SJSA1 (cell line): ENCODE results near the gene MLPH. TPM values are rescaled to one million over a fixed set of nuclear protein-coding genes. Genes with fewer than 3 reads are reported as not detected.
A peak's percentile ranks its signal among the peaks of the same experiment; 100 is the strongest.

Source experiments
- DNase-seq, 2 experiments: peaks; one replicate each; pipeline ENCODE4 v3.0.0-alpha.2; 2015 to 2020; ENCODE audit warnings: low spot score in 2 of 2, low read depth in 1 of 2
- H3K27ac ChIP-seq: fragments of 250-450 bp; sonication (Bioruptor Pico); 2 replicates; pipeline ENCODE4 v1.5.1; 2020; ENCODE audit warnings: mild to moderate bottlenecking, moderate library complexity
- H3K27me3 ChIP-seq: fragments of 250-450 bp; sonication (Bioruptor Pico); replicated peaks from 2 replicates; pipeline ENCODE4 v1.5.1; 2020; ENCODE audit warnings: mild to moderate bottlenecking, moderate library complexity
- H3K36me3 ChIP-seq: fragments of 250-450 bp; sonication (Bioruptor Pico); 2 replicates; pipeline ENCODE4 v1.5.1; 2020; ENCODE audit warnings: mild to moderate bottlenecking
- H3K4me1 ChIP-seq: fragments of 250-450 bp; sonication (Bioruptor Pico); replicated peaks from 2 replicates; pipeline ENCODE4 v1.6.1; 2021; ENCODE audit warnings: mild to moderate bottlenecking
- H3K4me3 ChIP-seq: fragments of 250-450 bp; sonication (Bioruptor Pico); 2 replicates; pipeline ENCODE4 v1.5.1; 2020; ENCODE audit warnings: mild to moderate bottlenecking
- H3K9me3 ChIP-seq: fragments of 250-450 bp; sonication (Bioruptor Pico); replicated peaks from 2 replicates; pipeline ENCODE4 v1.5.1; 2020; ENCODE audit warnings: mild to moderate bottlenecking
- total RNA-seq: library from RNA; depleted of rRNA; stranded (reverse); fragments of >200 nt; shearing (Covaris generic); gene quantifications from 2 replicates; pipeline ENCODE4 v1.2.3, GENCODE V29; 2014

The MLPH gene
- total RNA-seq, 1 experiment from 2014 or later: 0.50 TPM

- H3K27ac ChIP-seq: no peak overlapping the region
- no peak for DNase-seq
- peaks cover 16% of the 10 kb centered on the region for H3K27me3 ChIP-seq
- H3K9me3 ChIP-seq: peaks cover 14% of the 10 kb centered on the region
- peaks cover 23% of the 10 kb centered on the region for H3K4me1 ChIP-seq
- H3K36me3 ChIP-seq: no peaks in the 10 kb centered on the region
- H3K4me3 ChIP-seq: no peak overlapping the region
Measured at GRCh38 chr2:237490009-237490711, 3.1 kb downstream of the MLPH start.

- Histone ChIP-seq H3K27me3 (peaks cover 15% of the 10 kb centered on the region), H3K4me1 (peaks cover 23% of the 10 kb centered on the region), H3K27ac (no peak overlapping the region), H3K4me3 (no peak overlapping the region), H3K36me3 (no peaks in the 10 kb centered on the region), H3K9me3 (peaks cover 14% of the 10 kb centered on the region)
- no peak for DNase-seq
Measured at GRCh38 chr2:237490795-237491194, 3.7 kb downstream of the MLPH start.

DNA sequence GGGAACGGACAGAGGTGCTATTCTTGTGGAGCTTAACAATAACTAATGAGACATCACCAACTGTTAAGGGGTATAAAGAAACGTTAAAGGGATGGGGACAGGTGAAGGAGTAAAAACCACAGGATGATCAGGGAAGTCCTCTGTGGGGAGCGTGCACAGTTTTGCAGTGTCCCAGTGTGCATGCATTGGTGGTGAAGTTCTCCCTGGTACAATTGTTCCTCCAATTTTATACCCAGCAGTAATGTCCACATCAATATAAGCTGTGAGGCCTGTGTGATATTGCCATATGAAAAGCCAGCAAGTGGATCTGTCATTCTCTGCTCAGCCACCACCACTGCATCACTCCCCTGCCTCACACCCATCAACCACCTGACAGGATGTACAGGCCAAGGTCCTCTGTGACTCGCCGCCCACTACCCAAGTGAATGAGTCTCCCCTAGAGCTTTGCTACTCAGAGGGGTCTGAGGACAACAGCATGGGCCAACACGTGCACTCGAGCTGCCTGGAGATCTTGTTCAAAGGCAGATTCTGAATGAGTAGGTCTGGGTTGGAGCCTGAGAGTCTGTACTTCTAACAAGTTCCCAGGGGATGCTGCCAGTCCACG is 4.6 kb downstream of the MLPH start:
- DNase-seq: no peak
- Histone ChIP-seq H3K4me1 (peaks cover 19% of the 10 kb centered on the region), H3K27me3 (peaks cover 8% of the 10 kb centered on the region), H3K27ac (no peak overlapping the region), H3K36me3 (no peaks in the 10 kb centered on the region), H3K4me3 (no peak overlapping the region), H3K9me3 (peaks cover 14% of the 10 kb centered on the region)

GRCh38 chr2:237492137-237492890 is 5.3 kb downstream of the MLPH start:
- Histone ChIP-seq H3K27me3 (peaks cover 1% of the 10 kb centered on the region; the same call in 1 of the 2 replicates), H3K9me3 (peaks cover 14% of the 10 kb centered on the region), H3K36me3 (no peaks in the 10 kb centered on the region), H3K4me3 (no peak overlapping the region), H3K27ac (no peak overlapping the region), H3K4me1 (peaks cover 12% of the 10 kb centered on the region)
- no peak for DNase-seq

- H3K4me3 ChIP-seq: no peak overlapping the region
- H3K27ac ChIP-seq: no peak overlapping the region
- H3K4me1 ChIP-seq: peaks cover 10% of the 10 kb centered on the region
- DNase-seq: no peak
- H3K36me3 ChIP-seq: no peaks in the 10 kb centered on the region
- peaks cover 14% of the 10 kb centered on the region for H3K9me3 ChIP-seq
- H3K27me3 ChIP-seq: no peaks in the 10 kb centered on the region
Measured at GRCh38 chr2:237494066-237494465, 7.0 kb downstream of the MLPH start.

DNA sequence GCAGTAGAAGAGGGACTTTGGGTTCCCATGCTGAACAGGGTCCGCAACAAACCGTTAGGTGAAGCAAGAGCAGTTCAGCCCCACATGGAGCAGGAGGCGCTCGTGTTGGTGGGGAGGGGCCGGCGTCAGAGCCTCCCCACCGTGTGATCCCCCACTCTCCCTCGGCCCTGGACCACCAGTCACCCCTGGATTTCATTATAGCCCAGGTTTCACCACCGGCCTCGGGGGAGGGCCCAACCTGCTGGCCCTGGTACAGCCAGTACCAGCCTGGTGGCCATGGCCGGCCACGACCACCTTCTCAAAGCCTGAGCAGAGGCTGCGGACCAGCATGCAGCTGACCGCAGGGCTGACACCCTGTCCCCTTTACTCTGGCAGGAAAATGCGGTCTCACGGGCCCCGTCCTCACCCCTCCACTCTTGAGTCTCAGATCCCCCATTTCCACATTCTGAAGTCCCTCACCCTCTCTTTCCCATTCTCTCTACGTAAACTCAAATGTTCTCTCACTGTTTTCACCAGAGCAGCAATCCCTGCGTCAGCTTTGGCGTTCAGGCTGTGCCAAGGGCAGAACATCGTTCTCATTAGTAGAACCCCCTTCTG is 8.6 kb downstream of the MLPH start:
- Histone ChIP-seq H3K9me3 (peaks cover 14% of the 10 kb centered on the region), H3K4me3 (no peak overlapping the region), H3K27me3 (no peaks in the 10 kb centered on the region), H3K36me3 (no peaks in the 10 kb centered on the region), H3K4me1 (peaks cover 14% of the 10 kb centered on the region), H3K27ac (no peak overlapping the region)
- no peak for DNase-seq

DNA sequence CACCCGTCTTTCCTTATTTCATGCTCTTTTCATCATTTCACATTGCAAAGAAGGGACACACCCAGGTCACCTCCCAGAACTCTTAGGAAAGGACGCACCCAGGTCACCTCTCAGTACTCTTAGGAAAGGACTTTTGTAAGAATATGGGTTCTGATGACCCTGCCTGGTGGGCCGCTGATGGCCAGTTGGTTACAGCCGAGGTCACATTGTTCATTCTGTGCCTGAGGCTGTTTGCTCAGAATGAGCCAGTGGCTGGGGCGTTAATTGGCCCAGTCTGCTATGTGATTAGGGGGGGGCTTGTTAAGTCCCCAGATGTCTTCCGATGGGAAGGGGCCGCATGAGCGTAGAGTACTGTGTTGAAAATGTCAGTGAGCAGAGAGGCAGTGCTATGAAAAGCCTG is 9.4 kb downstream of the MLPH start:
- Histone ChIP-seq H3K36me3 (no peaks in the 10 kb centered on the region), H3K27me3 (no peaks in the 10 kb centered on the region), H3K4me3 (no peak overlapping the region), H3K9me3 (peaks cover 10% of the 10 kb centered on the region), H3K27ac (no peak overlapping the region), H3K4me1 (peaks cover 19% of the 10 kb centered on the region)
- no peak for DNase-seq

- H3K27ac ChIP-seq: no peak overlapping the region
- no peak for DNase-seq
- H3K4me3 ChIP-seq: no peak overlapping the region
- H3K9me3 ChIP-seq: peaks cover 3% of the 10 kb centered on the region; the same call in 1 of the 2 replicates
- no peaks in the 10 kb centered on the region for H3K27me3 ChIP-seq
- peaks cover 25% of the 10 kb centered on the region for H3K4me1 ChIP-seq
- H3K36me3 ChIP-seq: no peaks in the 10 kb centered on the region
Measured at GRCh38 chr2:237497009-237497837, 10.2 kb downstream of the MLPH start.

GRCh38 chr2:237497838-237498186 is 10.8 kb downstream of the MLPH start:
- H3K27me3 ChIP-seq: no peaks in the 10 kb centered on the region
- peaks cover 3% of the 10 kb centered on the region; the same call in 1 of the 2 replicates for H3K9me3 ChIP-seq
- no peak overlapping the region for H3K27ac ChIP-seq
- no peaks in the 10 kb centered on the region for H3K36me3 ChIP-seq
- DNase-seq: no peak
- peaks cover 31% of the 10 kb centered on the region for H3K4me1 ChIP-seq
- H3K4me3 ChIP-seq: no peak overlapping the region

DNA sequence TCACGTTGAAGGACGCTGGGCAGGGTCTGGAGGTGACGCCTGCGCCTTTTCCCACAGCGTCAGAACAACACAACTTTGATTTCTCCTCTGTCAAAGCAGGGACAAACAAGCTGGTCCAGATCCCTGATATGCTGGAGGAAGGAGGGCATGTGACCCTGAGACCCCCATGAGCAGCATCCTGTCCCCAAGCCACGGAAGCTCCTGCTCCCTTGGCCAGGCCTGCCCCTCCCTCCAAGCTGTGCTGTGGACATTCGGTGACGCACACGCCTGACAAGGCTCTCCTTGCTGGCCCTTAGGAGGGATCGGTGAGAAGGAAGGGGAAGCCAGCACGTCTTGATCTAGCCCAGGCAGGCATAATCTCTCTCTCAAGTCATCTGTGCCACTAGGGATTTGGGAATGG is 11.3 kb downstream of the MLPH start:
- H3K9me3 ChIP-seq: peaks cover under 1% of the 10 kb centered on the region; the same call in 1 of the 2 replicates
- no peak for DNase-seq
- peaks cover 32% of the 10 kb centered on the region for H3K4me1 ChIP-seq
- H3K27me3 ChIP-seq: no peaks in the 10 kb centered on the region
- H3K36me3 ChIP-seq: no peaks in the 10 kb centered on the region
- no peak overlapping the region for H3K27ac ChIP-seq
- no peak overlapping the region for H3K4me3 ChIP-seq

GRCh38 chr2:237500681-237501424 is 13.8 kb downstream of the MLPH start:
- Histone ChIP-seq H3K9me3 (no peaks in the 10 kb centered on the region), H3K27me3 (no peaks in the 10 kb centered on the region), H3K36me3 (no peaks in the 10 kb centered on the region), H3K4me3 (no peak overlapping the region), H3K27ac (peak overlapping the region; percentile 95), H3K4me1 (peaks cover 32% of the 10 kb centered on the region)
- DNase-seq: peak; percentile 99

- Histone ChIP-seq H3K27ac (peak overlapping the region; percentile 95), H3K4me3 (no peak overlapping the region), H3K36me3 (no peaks in the 10 kb centered on the region), H3K9me3 (no peaks in the 10 kb centered on the region), H3K4me1 (peaks cover 32% of the 10 kb centered on the region), H3K27me3 (no peaks in the 10 kb centered on the region)
- DNase-seq: peak in 1 of 2 experiments; percentile 54
Measured at GRCh38 chr2:237501892-237502513, 15.0 kb downstream of the MLPH start.
